ENCODE data around the gene NOP56. TPM values are rescaled to one million over a fixed set of nuclear protein-coding genes. Genes with fewer than 3 reads are reported as not detected.

NOP56 gene
- total and polyA plus RNA-seq, 2 donors (not counting 3 experiments of a cell fraction or from before 2014, with no cell fraction given), result 151 to 329 TPM

DNA sequence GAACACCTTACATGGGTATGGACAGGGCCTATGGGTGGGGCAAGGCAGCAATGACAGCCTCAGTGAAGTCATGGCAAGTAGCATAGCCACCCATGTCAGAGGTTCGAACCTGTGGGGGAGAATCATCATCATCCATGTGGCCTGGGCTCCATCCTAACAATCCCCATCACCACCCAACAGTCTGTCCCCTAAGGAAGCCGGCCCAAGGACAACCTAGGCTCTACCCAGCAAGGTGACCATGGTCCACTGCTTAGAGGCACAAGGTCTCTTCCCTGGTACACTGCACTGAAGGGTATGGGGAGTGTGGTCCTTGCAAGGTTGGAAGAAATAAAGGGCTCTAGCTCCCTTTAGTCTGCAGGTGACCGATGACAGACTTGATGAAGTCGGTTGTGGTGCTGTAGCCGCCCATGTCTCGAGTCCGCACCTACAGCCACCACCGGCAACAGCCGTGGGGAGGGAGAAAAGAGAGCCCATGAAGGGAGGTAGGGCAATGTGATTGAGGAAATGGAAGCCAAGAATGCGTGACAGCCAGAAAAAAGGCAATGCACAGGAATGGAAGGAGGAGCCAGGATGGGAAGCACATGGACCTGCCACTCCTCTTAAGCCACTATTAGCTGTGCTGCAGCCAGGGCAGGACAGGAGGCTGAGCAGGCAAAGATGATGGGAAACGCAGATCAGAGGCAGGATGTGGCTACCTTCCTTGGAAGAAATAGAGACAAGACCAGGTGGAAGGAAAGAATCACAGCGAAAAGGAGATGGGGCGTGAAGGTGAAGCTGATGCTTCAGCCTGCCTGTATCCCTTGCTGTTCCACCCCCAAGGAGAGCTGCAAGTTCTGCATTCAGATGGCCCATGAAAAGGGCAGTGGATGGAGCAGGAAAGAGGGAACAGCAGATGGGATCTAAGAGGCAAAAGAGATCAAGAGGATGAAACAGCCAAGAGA is 6.3 kb downstream of the NOP56 start:
- Histone ChIP-seq H3K36me3 (ENCODE audit: control insufficient read depth in 2 of 2, extremely low read depth in 1 of 2, insufficient read depth in 2 of 2, low read length in 2 of 2) (peaks cover 33 to 57% of the 10 kb centered on the region in 2 experiments), H3K27me3 (ENCODE audit: control insufficient read depth in 2 of 2, insufficient read depth in 2 of 2, low read length in 2 of 2) (no peaks in the 10 kb centered on the region), H3K27ac (ENCODE audit: insufficient read depth, low read depth, low read length) (no peak overlapping the region), H3K4me1 (ENCODE audit: control insufficient read depth, extremely low read depth, insufficient read depth, low read length) (peaks cover 23% of the 10 kb centered on the region), H3K4me3 (replicated peaks in 1 of 3; ENCODE audit: insufficient read depth in 1 of 3, low read depth in 1 of 3, low read length in 3 of 3) (no peak overlapping the region), H3K9me1 (replicated peaks; ENCODE audit: control insufficient read depth, extremely low read depth, insufficient read depth, low read length) (no peaks in the 10 kb centered on the region), H3K4me2 (ENCODE audit: insufficient read depth, low read length) (no peak overlapping the region), H3K9me3 (replicated peaks; ENCODE audit: control insufficient read depth, insufficient read depth, low read length) (no peaks in the 10 kb centered on the region), H2AFZ (ENCODE audit: low read depth, low read length) (no peak overlapping the region), H3K9ac (replicated peaks; ENCODE audit: extremely low read depth, insufficient read depth, low read length) (no peak overlapping the region), H4K20me1 (replicated peaks; ENCODE audit: control insufficient read depth, extremely low read depth, insufficient read depth, low read length) (no peaks in the 10 kb centered on the region), H3K79me2 (ENCODE audit: control insufficient read depth, insufficient read depth, low read length) (peaks cover 45% of the 10 kb centered on the region)
- intact Hi-C loops (cut with micrococcal nuclease) (loop anchor here (10.0 kb wide), 1 partner anchor 554 kb away; the partner anchor contains the start of gene STK35), dilution Hi-C loops (cut with MboI; ENCODE audit: extremely low pct_ligation_motif_present, low sequenced_read_pairs) (no loop called here)
- DNase-seq (ENCODE audit: low read depth, low spot score) (no peak), FAIRE-seq (peak; percentile 12)
- POLR2A ChIA-PET, result no interaction called here
- no peak for TF ChIP-seq POLR2A (IDR thresholded peaks at IDR 0.05; ENCODE audit: low read depth, low read length)
- no peak for TF ChIP-seq EZH2 (IDR thresholded peaks at IDR 0.05; ENCODE audit: borderline replicate concordance, low read depth, low read length, severe bottlenecking)
- no peak for TF ChIP-seq GATA2 (IDR thresholded peaks at IDR 0.05; ENCODE audit: insufficient read depth, insufficient read length, low read depth, low read length)
- peak; percentile 67 for TF ChIP-seq POLR2AphosphoS5 (IDR thresholded peaks at IDR 0.05; ENCODE audit: insufficient read depth, low read depth, low read length)
- CTCF ChIA-PET, result no interaction called here
- no TSS peak for BruUV-seq (replicated peaks)

DNA sequence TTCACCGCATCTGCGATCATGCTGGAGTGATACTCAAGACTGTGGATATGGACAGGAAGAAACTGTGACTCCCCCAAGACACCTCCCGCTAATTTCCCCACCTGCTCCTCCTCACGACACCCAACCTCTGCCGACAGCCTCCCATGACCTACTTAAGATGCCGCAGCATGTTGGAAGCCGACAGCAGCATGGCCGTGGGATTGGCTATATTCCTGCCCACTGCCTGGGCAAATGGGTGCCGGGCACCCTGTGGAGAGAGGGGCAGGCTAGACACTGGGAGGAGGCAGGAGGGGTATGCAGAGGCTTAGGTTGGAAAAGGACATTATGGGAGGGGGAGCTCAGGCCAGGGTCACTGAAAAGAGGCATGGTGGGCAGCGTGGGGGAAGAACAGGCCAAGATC is 7.1 kb downstream of the NOP56 start:
- TF ChIP-seq POLR2AphosphoS5 (IDR thresholded peaks at IDR 0.05; ENCODE audit: insufficient read depth, low read depth, low read length) (no peak), CTCF (IDR thresholded peaks at IDR 0.05; ENCODE audit: extremely low read depth in 1 of 2, insufficient read depth in 1 of 2, low read depth in 1 of 2, low read length in 2 of 2) (no peak), FOS (IDR thresholded peaks at IDR 0.05; ENCODE audit: borderline replicate concordance, insufficient read depth, low read length) (no peak), GATA2 (IDR thresholded peaks at IDR 0.05; ENCODE audit: insufficient read depth, insufficient read length, low read depth, low read length) (no peak), JUN (IDR thresholded peaks at IDR 0.05; ENCODE audit: borderline replicate concordance, insufficient read depth, insufficient read length, low read depth) (no peak), POLR2A (IDR thresholded peaks at IDR 0.05; ENCODE audit: low read depth, low read length) (no peak), MYC (IDR thresholded peaks at IDR 0.05; ENCODE audit: low read depth, low read length) (no peak), EZH2 (IDR thresholded peaks at IDR 0.05; ENCODE audit: borderline replicate concordance, low read depth, low read length, severe bottlenecking) (no peak)
- TF ChIP-seq, protein P1, sequence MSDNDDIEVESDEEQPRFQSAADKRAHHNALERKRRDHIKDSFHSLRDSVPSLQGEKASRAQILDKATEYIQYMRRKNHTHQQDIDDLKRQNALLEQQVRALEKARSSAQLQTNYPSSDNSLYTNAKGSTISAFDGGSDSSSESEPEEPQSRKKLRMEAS (IDR thresholded peaks at IDR 0.05; ENCODE audit: insufficient read depth, insufficient read length), result no peak
- intact Hi-C loops (cut with micrococcal nuclease), result loop anchor here (10.0 kb wide), 1 partner anchor 555 kb away; the partner anchor contains the start of gene STK35

More for the DNA sequence above, 7.1 kb downstream of the NOP56 start:
- BruUV-seq (replicated peaks), result no TSS peak
- H4K20me1 ChIP-seq (replicated peaks; ENCODE audit: control insufficient read depth, extremely low read depth, insufficient read depth, low read length), result no peaks in the 10 kb centered on the region
- no peak overlapping the region for H2AFZ ChIP-seq (ENCODE audit: low read depth, low read length)
- H3K9me1 ChIP-seq (replicated peaks; ENCODE audit: control insufficient read depth, extremely low read depth, insufficient read depth, low read length), result no peaks in the 10 kb centered on the region
- peaks cover 18% of the 10 kb centered on the region for H3K4me1 ChIP-seq (ENCODE audit: control insufficient read depth, extremely low read depth, insufficient read depth, low read length)
- peaks cover 29 to 56% of the 10 kb centered on the region in 2 experiments for H3K36me3 ChIP-seq (ENCODE audit: control insufficient read depth in 2 of 2, extremely low read depth in 1 of 2, insufficient read depth in 2 of 2, low read length in 2 of 2)
- no peaks in the 10 kb centered on the region for H3K9me3 ChIP-seq (replicated peaks; ENCODE audit: control insufficient read depth, insufficient read depth, low read length)
- no peak overlapping the region for H3K4me2 ChIP-seq (ENCODE audit: insufficient read depth, low read length)
- ChIA-PET POLR2A (no interaction called here), CTCF (no interaction called here)
- no peak for FAIRE-seq
- DNase-seq (ENCODE audit: low read depth, low spot score), result no peak
- no peaks in the 10 kb centered on the region for H3K27me3 ChIP-seq (ENCODE audit: control insufficient read depth in 2 of 2, insufficient read depth in 2 of 2, low read length in 2 of 2)
- no peak overlapping the region for H3K9ac ChIP-seq (replicated peaks; ENCODE audit: extremely low read depth, insufficient read depth, low read length)
- dilution Hi-C loops (cut with MboI; ENCODE audit: extremely low pct_ligation_motif_present, low sequenced_read_pairs), result no loop called here
- H3K79me2 ChIP-seq (ENCODE audit: control insufficient read depth, insufficient read depth, low read length), result peaks cover 39% of the 10 kb centered on the region
- H3K4me3 ChIP-seq (replicated peaks in 1 of 3; ENCODE audit: insufficient read depth in 1 of 3, low read depth in 1 of 3, low read length in 3 of 3), result no peak overlapping the region
- H3K27ac ChIP-seq (ENCODE audit: insufficient read depth, low read depth, low read length), result no peak overlapping the region

Measured in endothelial cell of umbilical vein (primary cell).